Psoas muscle (tissue), 8 donors: ENCODE measurements around the gene SH3GL3. TPM values are rescaled to one million over a fixed set of nuclear protein-coding genes. Genes with fewer than 3 reads are reported as not detected.

Experiments used
- ATAC-seq, 4 donors: fragments of 200-7000 bp; cut with Tn5 transposase; one replicate each; pipeline ENCODE4 v1.9.1; 2020; ENCODE audit warnings: moderate library complexity in 3 of 4, mild to moderate bottlenecking in 2 of 4
- DNase-seq, 2 donors: peaks; one replicate each; pipeline ENCODE4 v3.0.0-alpha.2; 2020
- H3K27ac ChIP-seq: fragments of 200-600 bp; one replicate; pipeline ENCODE4 v1.8.0; 2022
- H3K27me3 ChIP-seq, 3 donors: fragments of 200-600 bp in 1 of 3; one replicate each; pipeline versions ENCODE4 v1.6.1 to v1.8.0; 2013 to 2022; ENCODE audit warnings: low read length in 2 of 3, mild to moderate bottlenecking in 2 of 3, moderate library complexity in 1 of 3; ENCODE audit not compliant: insufficient read depth in 3 of 3
- H3K36me3 ChIP-seq, 2 donors: fragments of 200-600 bp in 1 of 2; one replicate each; pipeline versions ENCODE4 v1.6.1 to v1.8.0; 2013 to 2022; ENCODE audit warnings: low read depth in 1 of 2, mild to moderate bottlenecking in 1 of 2, moderate library complexity in 1 of 2; ENCODE audit not compliant: insufficient read depth in 1 of 2
- H3K4me1 ChIP-seq: fragments of 200-600 bp; one replicate; pipeline ENCODE4 v1.8.0; 2022
- H3K4me3 ChIP-seq: fragments of 200-600 bp; one replicate; pipeline ENCODE4 v1.8.0; 2022; ENCODE audit warnings: mild to moderate bottlenecking
- H3K9me3 ChIP-seq: fragments of 200-600 bp; one replicate; pipeline ENCODE4 v1.8.0; 2022
- WGBS, 3 donors: extraction: QIAGEN DNeasy Blood & Tissue Kit; methylation state at CpG; one replicate each; pipeline versions ENCODE4 v1.1.6 to v1.1.7; 2013; 5-methylcytosine and 5-hydroxymethylcytosine counted together
- intact Hi-C, 2 donors: fragments of 100-400 bp; cut with DNase I; formaldehyde crosslinking; loops; one replicate each; pipeline versions ENCODE4 v1.11.0 to v1.14.2; 2022
- polyA plus RNA-seq, 3 donors: library from polyadenylated mRNA; stranded (reverse); fragments of 200-250 nt; gene quantifications; one replicate each; pipeline ENCODE4 v1.2.3, GENCODE V29; 2013
- total RNA-seq, 4 donors: library from RNA; stranded (reverse); fragmentation: NEBNext Ultra II Directional in 2 of 4; extraction: Animal tissue kit (Norgen Biotek cat#: 25700) in 2 of 4; gene quantifications; one replicate each; pipeline versions ENCODE4 v1.2.1 to v1.2.4, GENCODE V29; 2021 to 2023
- TF ChIP-seq, protein P1 (sequence below): fragments of 200-600 bp; IDR thresholded peaks from one replicate; pipeline ENCODE4 v1.8.0; 2022; ENCODE audit warnings: antibody characterized with exemption
- donor health status: healthy with polysubstance abuse.
- donor health status: DM: no; HTN: no; CAD: no; lungs with moderate emphysema.
- donor health status: Bipolar disorder and iron deficiency.
- donor health status: healthy.
- donor health status: DM: yes; HTN: yes; CAD: no.
- donor health status: DM: no; HTN: no; CAD: no.
- donor health status: DM: no; HTN: no; CAD: no.
- donor health status: DM: yes; HTN: yes; CAD: no.

SH3GL3 gene
- total and polyA plus RNA-seq, 7 donors, result 0.05 TPM; not detected in 6

DNA sequence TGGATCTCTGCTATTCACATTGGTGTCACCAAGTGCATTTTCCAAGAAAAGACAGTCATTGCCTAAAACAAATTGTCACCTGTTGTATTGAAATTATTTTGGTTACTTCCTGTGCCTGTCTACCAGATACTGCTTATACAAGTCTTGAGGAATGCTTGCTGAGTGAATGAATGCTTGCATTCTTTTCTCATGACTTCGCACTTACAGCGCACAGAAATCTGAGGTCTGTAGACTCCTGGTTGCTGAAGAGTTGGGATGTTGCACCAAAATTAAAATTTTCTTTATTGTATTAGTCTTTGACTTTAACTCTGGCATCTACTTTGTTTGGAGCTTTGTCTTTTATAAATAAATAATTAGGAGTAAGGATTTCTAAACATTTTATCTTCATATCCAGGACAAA lies 28.4 kb downstream of the SH3GL3 start:
- Histone ChIP-seq H3K36me3 (no peaks in the 10 kb centered on the region), H3K27me3 (peaks cover 0 to 3% (median 0%) of the 10 kb centered on the region in 3 donors)
- no peak for DNase-seq

DNA sequence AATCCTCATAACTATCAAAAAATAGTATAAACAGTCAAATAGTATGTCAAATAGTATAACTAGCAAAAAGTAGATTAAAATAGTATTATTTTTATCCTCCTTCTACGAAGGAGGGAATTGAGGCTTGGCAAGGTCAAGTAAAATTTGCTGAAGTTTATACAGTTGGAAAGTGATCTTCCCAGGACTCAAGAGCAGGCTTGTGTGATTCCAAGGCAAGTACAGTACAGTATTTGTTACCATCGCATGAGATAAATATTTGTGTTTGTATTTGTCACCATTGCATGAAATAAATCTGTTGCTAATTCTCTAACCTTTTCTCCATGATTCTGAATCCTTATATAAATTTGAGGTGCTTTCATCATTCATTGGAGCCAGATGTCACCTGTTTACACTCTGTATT lies 28.9 kb downstream of the SH3GL3 start:
- intact Hi-C loops, result no loop called here

More for the DNA sequence above, 28.4 kb downstream of the SH3GL3 start:
- 62 to 73% (median 65%) methylated on average over 2 of the region's 2 CpGs for WGBS, 3 donors
- no peak for ATAC-seq
- no peaks in the 10 kb centered on the region for H3K4me1 ChIP-seq
- intact Hi-C loops, result no loop called here
- H3K9me3 ChIP-seq, result no peaks in the 10 kb centered on the region
- H3K27ac ChIP-seq, result no peak overlapping the region
- no peak overlapping the region for H3K4me3 ChIP-seq
- TF ChIP-seq, protein P1, sequence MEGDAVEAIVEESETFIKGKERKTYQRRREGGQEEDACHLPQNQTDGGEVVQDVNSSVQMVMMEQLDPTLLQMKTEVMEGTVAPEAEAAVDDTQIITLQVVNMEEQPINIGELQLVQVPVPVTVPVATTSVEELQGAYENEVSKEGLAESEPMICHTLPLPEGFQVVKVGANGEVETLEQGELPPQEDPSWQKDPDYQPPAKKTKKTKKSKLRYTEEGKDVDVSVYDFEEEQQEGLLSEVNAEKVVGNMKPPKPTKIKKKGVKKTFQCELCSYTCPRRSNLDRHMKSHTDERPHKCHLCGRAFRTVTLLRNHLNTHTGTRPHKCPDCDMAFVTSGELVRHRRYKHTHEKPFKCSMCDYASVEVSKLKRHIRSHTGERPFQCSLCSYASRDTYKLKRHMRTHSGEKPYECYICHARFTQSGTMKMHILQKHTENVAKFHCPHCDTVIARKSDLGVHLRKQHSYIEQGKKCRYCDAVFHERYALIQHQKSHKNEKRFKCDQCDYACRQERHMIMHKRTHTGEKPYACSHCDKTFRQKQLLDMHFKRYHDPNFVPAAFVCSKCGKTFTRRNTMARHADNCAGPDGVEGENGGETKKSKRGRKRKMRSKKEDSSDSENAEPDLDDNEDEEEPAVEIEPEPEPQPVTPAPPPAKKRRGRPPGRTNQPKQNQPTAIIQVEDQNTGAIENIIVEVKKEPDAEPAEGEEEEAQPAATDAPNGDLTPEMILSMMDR, result no peak

DNA sequence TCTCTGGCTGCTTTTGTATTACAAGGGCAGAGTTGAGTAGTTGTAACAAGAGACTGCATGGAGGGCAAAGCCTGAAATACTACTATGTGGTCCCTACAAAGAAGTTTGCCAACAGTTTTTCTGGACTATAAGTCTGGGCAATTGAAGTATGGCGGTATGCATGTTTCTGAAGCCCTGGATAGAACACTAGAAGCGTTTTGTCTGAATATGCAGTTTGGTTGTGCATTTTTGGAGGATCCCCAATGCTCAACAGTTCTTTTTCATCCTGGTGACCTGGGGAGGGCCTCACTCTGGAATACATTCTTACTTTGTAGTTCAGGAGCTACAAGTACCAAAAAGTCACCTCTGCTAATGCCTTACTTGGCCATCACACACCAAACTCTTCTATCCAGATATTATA lies 29.6 kb downstream of the SH3GL3 start:
- ATAC-seq (no peak), DNase-seq (no peak)
- Histone ChIP-seq H3K27ac (no peak overlapping the region), H3K4me3 (no peak overlapping the region), H3K36me3 (no peaks in the 10 kb centered on the region), H3K27me3 (peaks cover 0 to 3% (median 0%) of the 10 kb centered on the region in 3 donors), H3K9me3 (no peaks in the 10 kb centered on the region), H3K4me1 (no peaks in the 10 kb centered on the region)
- 86 to 95% (median 93%) methylated on average over 2 of the region's 2 CpGs for WGBS, 3 donors
- TF ChIP-seq, protein P1, result no peak
- intact Hi-C loops, result no loop called here

More for the DNA sequence above, 28.9 kb downstream of the SH3GL3 start:
- 72 to 75% (median 74%) methylated on average over 2 of the region's 2 CpGs for WGBS, 3 donors
- TF ChIP-seq, protein P1, result no peak
- Histone ChIP-seq H3K4me1 (no peaks in the 10 kb centered on the region), H3K9me3 (no peaks in the 10 kb centered on the region), H3K4me3 (no peak overlapping the region), H3K27ac (no peak overlapping the region), H3K36me3 (no peaks in the 10 kb centered on the region), H3K27me3 (peaks cover 0 to 3% (median 0%) of the 10 kb centered on the region in 3 donors)
- ATAC-seq, result no peak
- no peak for DNase-seq

DNA sequence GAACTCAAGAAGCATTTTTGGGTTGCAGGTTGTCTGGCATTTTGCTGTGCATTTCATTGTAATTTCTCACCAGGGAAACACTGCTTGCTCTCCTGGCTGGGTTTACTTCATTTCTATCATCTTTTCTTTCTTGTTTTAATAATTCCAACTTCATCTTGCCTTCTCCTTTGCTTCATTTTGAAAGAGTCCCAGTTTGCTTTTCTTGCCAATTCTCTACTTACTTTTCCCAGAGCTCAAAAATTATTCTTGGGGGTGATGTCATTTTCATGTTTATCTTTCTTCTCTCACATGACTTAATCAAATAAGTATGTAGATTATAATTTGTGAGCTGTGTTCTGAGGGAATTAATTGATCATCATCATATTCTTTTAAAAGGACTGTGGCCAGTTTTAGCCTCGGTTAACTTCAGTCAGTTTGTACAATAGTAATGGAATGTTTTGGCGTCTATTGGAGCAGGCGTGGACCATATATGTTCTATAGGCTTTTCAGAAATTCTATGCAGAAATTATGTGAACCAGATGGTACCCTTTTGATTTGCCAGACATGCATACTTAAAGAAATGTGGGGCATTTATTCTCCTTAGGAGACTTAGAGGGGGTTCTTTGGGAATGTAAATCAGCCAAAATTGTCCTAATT lies 30.1 kb downstream of the SH3GL3 start:
- Histone ChIP-seq H3K4me1 (no peaks in the 10 kb centered on the region), H3K4me3 (no peak overlapping the region), H3K27ac (no peak overlapping the region), H3K27me3 (peaks cover 0 to 3% (median 0%) of the 10 kb centered on the region in 3 donors), H3K36me3 (no peaks in the 10 kb centered on the region), H3K9me3 (no peaks in the 10 kb centered on the region)
- WGBS, 3 donors, result 57 to 60% (median 60%) methylated on average over 3 of the region's 3 CpGs
- ATAC-seq (no peak), DNase-seq (no peak)
- TF ChIP-seq, protein P1, result no peak
- intact Hi-C loops, result no loop called here
